Right atrium auricular region (tissue), 2 donors: ENCODE results near the gene SALL2. TPM values are rescaled to one million over a fixed set of nuclear protein-coding genes. Genes with fewer than 3 reads are reported as not detected.

ENCODE experiments used
- DNase-seq: peaks from one replicate; pipeline ENCODE4 v3.0.0-alpha.2; 2019; ENCODE audit warnings: low spot score
- H3K27ac ChIP-seq, 2 donors: fragments of 200-600 bp; sonication (generic); 1 replicate in 1 of 2; 2 replicates in 1 of 2; pipeline ENCODE4 v1.5.1; 2016 to 2019
- H3K27me3 ChIP-seq, 2 donors: fragments of 200-600 bp; sonication (generic); one replicate each; pipeline versions ENCODE4 v1.5.1 to v1.6.0; 2017 to 2019
- H3K36me3 ChIP-seq: fragments of 200-600 bp; sonication (generic); one replicate; pipeline ENCODE4 v1.5.1; 2016
- H3K4me1 ChIP-seq, 2 donors: fragments of 200-600 bp; sonication (generic); one replicate each; pipeline versions ENCODE4 v1.5.1 to v1.6.0; 2017 to 2019
- H3K4me3 ChIP-seq, 2 donors: fragments of 200-600 bp; sonication (generic); 1 replicate in 1 of 2; 2 replicates in 1 of 2; pipeline ENCODE4 v1.5.1; 2017 to 2019; ENCODE audit warnings: mild to moderate bottlenecking in 1 of 2, moderate library complexity in 1 of 2
- H3K9me3 ChIP-seq, 2 donors: fragments of 200-600 bp; sonication (generic); one replicate each; pipeline ENCODE4 v1.5.1; 2019
- CTCF ChIP-seq, 2 donors: fragments of 200-600 bp; sonication (generic); IDR thresholded peaks; one replicate each; pipeline ENCODE4 v1.5.1; 2019; ENCODE audit warnings: antibody characterized with exemption in 2 of 2
- total RNA-seq, 2 donors: library from RNA; depleted of rRNA; stranded (reverse); fragments of >200 nt; gene quantifications; one replicate each; pipeline ENCODE4 v1.1.0, GENCODE V29; 2016

SALL2 gene
- total RNA-seq, 2 donors from 2014 or later, result 4.9 to 15.7 TPM

GRCh38 chr14:21533294-21533693 is 7.1 kb upstream of the SALL2 start:
- H3K27me3 ChIP-seq, result peaks cover 3 to 15% of the 10 kb centered on the region in 2 donors
- no peaks in the 10 kb centered on the region for H3K36me3 ChIP-seq
- peaks cover 0 to 10% of the 10 kb centered on the region in 2 donors for H3K4me1 ChIP-seq
- H3K9me3 ChIP-seq, result no peaks in the 10 kb centered on the region
- no peak for DNase-seq
- no peak overlapping the region for H3K27ac ChIP-seq
- no peak for TF ChIP-seq CTCF (IDR thresholded peaks at IDR 0.05)
- no peak overlapping the region for H3K4me3 ChIP-seq

- no peak for TF ChIP-seq CTCF (IDR thresholded peaks at IDR 0.05)
- DNase-seq, result no peak
Observed at GRCh38 chr14:21529515-21529914, 3.4 kb upstream of the SALL2 start.

GRCh38 chr14:21528381-21529348 is 2.5 kb upstream of the SALL2 start:
- Histone ChIP-seq H3K27me3 (no peaks in the 10 kb centered on the region), H3K27ac (no peak overlapping the region), H3K4me3 (no peak overlapping the region), H3K4me1 (peaks cover 0 to 14% of the 10 kb centered on the region in 2 donors), H3K36me3 (no peaks in the 10 kb centered on the region), H3K9me3 (no peaks in the 10 kb centered on the region)
- TF ChIP-seq CTCF (IDR thresholded peaks at IDR 0.05), result no peak
- no peak for DNase-seq

More at GRCh38 chr14:21529515-21529914, 3.4 kb upstream of the SALL2 start:
- H3K27me3 ChIP-seq, result no peaks in the 10 kb centered on the region
- no peak overlapping the region for H3K27ac ChIP-seq
- H3K36me3 ChIP-seq, result no peaks in the 10 kb centered on the region
- peaks cover 0 to 14% of the 10 kb centered on the region in 2 donors for H3K4me1 ChIP-seq
- H3K4me3 ChIP-seq, result no peak overlapping the region
- no peaks in the 10 kb centered on the region for H3K9me3 ChIP-seq

GRCh38 chr14:21527318-21527679 is 1.2 kb upstream of the SALL2 start:
- Histone ChIP-seq H3K36me3 (no peaks in the 10 kb centered on the region), H3K9me3 (no peaks in the 10 kb centered on the region), H3K27ac (no peak overlapping the region), H3K27me3 (no peaks in the 10 kb centered on the region), H3K4me3 (no peak overlapping the region), H3K4me1 (peaks cover 0 to 14% of the 10 kb centered on the region in 2 donors)
- no peak for DNase-seq
- TF ChIP-seq CTCF (IDR thresholded peaks at IDR 0.05), result no peak

GRCh38 chr14:21526672-21527317 is 649 bp upstream of the SALL2 start:
- peak overlapping the region; percentile 86 to 89 for H3K4me3 ChIP-seq
- peaks cover 0 to 14% of the 10 kb centered on the region in 2 donors for H3K4me1 ChIP-seq
- H3K27me3 ChIP-seq, result no peaks in the 10 kb centered on the region
- peak overlapping the region; percentile 67 to 83 for H3K27ac ChIP-seq
- no peaks in the 10 kb centered on the region for H3K9me3 ChIP-seq
- no peak for TF ChIP-seq CTCF (IDR thresholded peaks at IDR 0.05)
- no peaks in the 10 kb centered on the region for H3K36me3 ChIP-seq
- no peak for DNase-seq
